GM19351 (cell line): Measurements from ENCODE around the gene CCDC169.
"Not testable (repeated sequence)": the region's sequence is repeated elsewhere in the genome, so short reads cannot be mapped to it uniquely, and the experiment has no call there.

Experiments used
- ATAC-seq: cut with Tn5 transposase; IDR thresholded peaks from one replicate; pipeline ENCODE4 v1.9.1; 2021; ENCODE audit warnings: mild to moderate bottlenecking, moderate library complexity; ENCODE audit not compliant: unreplicated experiment

CCDC169 gene

GRCh38 chr13:36319793-36320192 is 22.2 kb upstream of the CCDC169 start:
- not testable (repeated sequence) for ATAC-seq

GRCh38 chr13:36313047-36313969 is 15.7 kb upstream of the CCDC169 start:
- ATAC-seq: no peak

GRCh38 chr13:36310417-36311108 is 12.9 kb upstream of the CCDC169 start:
- ATAC-seq: no peak

DNA sequence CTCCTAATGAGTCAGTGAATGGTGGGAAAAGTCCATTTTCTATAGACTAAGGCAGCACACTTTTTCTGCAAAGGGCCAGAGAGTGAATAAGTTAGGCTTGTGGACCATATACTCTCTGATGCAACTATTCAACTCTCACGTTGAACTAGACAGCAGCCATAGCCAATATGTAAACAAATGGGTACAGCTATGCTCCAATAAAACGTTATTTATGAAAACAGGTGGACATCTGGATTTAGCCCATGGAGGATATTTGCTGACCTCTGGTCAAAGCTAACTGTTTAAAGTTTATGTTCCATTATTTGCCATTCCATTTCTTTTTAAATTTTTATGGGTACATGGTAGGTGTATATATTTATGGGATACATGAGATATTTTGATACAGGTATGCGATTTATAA is 4.7 kb upstream of the CCDC169 start:
- no peak for ATAC-seq

GRCh38 chr13:36299469-36299868 is 1.9 kb upstream of the CCDC169 start:
- not testable (repeated sequence) for ATAC-seq

GRCh38 chr13:36298535-36299068 is 988 bp upstream of the CCDC169 start:
- no peak for ATAC-seq

- ATAC-seq: no peak
These were observed 3.5 kb downstream of the CCDC169 start for GRCh38 chr13:36294096-36294495.

DNA sequence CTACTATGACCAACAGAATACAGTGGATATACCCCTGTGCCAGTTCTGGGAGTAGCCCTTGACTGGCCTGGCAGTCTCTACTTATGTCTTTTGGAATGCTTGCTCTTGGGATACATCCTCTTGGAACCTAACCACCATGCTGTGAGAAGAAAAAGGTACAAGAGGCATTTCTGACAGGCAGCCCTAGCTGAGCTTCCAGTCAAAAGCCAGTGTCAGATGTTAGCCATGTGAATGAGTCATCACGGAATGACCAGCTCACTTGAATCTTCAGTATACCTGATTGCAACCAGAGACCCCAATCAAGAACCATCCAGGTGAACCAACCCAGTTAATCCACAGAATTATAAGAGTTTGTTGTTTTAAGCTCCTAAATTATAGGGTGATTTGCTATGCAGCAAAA is 4.1 kb downstream of the CCDC169 start:
- no peak for ATAC-seq

GRCh38 chr13:36288794-36289391 is 8.7 kb downstream of the CCDC169 start:
- ATAC-seq: no peak

DNA sequence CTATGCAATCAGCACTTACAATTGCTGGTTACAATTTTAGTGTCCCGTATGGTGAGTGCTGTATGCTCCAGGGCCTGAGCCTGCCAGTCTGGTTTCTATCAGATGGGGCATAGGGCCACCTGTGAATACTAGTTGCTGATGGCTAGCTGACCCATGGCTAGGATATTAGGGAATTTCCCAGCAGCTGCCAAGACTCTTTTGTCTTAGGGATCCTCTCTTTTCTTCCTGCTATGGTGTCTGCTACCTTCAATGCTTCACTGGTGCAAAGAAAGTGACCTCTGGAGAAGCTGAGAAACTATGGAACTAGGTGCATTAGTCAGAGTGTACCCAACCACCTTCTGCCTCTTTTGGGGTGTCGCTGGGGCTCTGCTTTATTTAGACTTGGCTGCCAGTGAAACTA is 11.6 kb downstream of the CCDC169 start:
- no peak for ATAC-seq

- no peak for ATAC-seq
These were observed 14.7 kb downstream of the CCDC169 start for GRCh38 chr13:36282821-36283432.

DNA sequence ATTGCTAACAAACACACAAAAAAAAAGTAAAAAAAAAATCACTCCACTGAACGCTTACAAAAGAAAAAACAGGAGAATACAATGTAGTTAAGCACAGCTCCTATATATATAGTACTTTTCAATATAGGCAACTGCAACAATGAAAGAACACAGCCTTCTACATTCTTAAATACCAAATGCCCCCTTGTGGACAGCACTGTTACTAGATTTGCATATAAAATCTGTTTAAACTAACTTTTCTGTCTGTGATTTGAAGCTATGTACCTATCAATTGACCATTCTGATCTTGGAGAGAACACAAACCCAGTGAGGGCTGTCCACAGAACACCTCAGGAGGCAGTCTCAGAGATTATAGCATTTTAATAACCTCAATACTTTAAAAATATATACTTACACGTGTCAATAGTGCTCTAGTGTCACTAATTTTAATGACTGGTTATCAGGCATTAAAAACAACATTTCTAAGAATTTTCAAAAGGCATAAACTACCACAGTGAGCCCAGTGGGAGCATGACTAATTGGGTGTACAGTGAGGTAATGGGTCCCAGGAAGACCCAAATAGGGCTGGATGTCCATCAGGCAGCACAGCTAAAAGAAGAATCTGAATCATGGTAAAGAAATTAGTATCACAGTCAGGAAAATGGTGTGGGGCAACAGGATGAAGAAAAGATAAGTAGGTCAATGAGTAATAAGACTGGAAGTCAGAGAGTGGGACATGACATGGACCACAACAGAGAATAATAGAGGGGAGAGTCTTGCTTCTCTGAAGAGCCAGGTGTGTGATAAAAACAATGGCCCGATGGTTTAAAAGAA is 22.2 kb downstream of the CCDC169 start:
- no peak for ATAC-seq

- no peak for ATAC-seq
These were observed 24.2 kb downstream of the CCDC169 start for GRCh38 chr13:36273431-36273830.

DNA sequence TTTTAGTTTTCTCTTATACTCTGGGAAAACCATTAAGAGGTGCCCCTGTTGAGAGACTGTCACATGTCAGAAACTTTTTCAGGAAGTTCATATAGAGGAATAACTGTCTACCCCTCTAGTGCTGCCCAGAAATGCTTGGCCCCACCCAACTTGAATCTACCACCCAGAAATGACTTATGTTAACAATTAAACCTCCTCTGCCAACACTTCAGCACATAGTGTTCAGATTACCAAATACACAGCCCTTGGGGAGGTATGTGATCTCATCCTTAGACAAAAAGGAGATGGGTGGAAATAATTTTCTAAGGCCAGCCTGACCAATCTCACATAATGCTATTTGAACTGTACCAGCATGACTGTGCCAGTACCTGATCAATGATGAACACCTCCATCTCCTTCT is 35.6 kb downstream of the CCDC169 start:
- no peak for ATAC-seq

DNA sequence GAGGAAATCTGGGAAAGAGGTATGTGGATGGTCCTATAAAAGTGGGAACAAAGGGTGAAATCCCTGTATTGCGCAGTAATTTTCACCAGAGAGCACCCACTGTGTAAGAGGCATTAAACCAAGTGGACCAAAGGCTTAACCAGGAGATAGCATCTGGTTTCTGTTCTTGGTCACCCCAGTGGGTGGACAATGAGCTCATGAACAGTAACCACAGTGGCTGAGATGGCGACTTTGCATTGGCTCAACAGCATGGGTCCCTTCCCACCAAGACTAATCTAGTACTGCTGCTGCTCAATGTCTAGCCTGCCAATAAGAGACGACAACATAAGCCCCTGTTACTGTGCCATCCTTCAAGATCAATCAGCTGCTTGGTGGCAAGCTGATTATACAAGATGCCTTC is 36.6 kb downstream of the CCDC169 start:
- no peak for ATAC-seq

GRCh38 chr13:36259361-36260137 is 38.1 kb downstream of the CCDC169 start:
- no peak for ATAC-seq

GRCh38 chr13:36258831-36259230 is 38.8 kb downstream of the CCDC169 start:
- ATAC-seq: no peak

- no peak for ATAC-seq
These were observed 46.1 kb downstream of the CCDC169 start for GRCh38 chr13:36251526-36251925.

GRCh38 chr13:36251017-36251416 is 46.6 kb downstream of the CCDC169 start:
- ATAC-seq: no peak
